Measurements from ENCODE around the gene RB1. TPM values are rescaled to one million over a fixed set of nuclear protein-coding genes. Genes with fewer than 3 reads are reported as not detected.

The RB1 gene
- total RNA-seq, 2 donors from 2014 or later, result 42.1 to 43.7 TPM

DNA sequence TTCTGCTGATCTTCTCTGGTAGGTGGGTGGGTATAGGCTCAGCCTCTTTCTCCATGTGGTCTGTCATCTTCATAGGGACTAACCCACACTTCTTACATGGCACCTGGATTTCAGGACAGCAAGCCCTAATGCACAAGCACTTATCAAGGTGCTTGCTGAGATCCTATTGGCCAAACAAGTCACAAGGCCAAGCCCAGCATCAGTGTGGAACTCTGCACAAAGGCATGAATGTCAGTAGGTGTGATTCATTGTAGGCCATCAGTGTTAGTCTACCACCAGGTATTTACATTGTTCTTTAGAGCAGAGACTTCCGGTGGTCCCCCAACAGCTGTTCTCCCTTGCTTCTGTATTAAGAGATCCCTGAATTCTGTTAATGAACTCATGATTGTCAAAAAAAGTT is 8.3 kb upstream of the RB1 start:
- Histone ChIP-seq H3K4me3 (no peak overlapping the region), H3K27me3 (replicated peaks; ENCODE audit: insufficient read depth) (no peaks in the 10 kb centered on the region), H3K9me3 (no peaks in the 10 kb centered on the region), H3K36me3 (no peaks in the 10 kb centered on the region), H3K4me1 (replicated peaks) (no peaks in the 10 kb centered on the region), H3K27ac (no peak overlapping the region)
- WGBS, result 86% methylated on average over 1 of the region's 1 CpG
- no peak for DNase-seq (ENCODE audit: low spot score)
- intact Hi-C loops (cut with DNase I), result no loop called here
- TF ChIP-seq, protein P1, sequence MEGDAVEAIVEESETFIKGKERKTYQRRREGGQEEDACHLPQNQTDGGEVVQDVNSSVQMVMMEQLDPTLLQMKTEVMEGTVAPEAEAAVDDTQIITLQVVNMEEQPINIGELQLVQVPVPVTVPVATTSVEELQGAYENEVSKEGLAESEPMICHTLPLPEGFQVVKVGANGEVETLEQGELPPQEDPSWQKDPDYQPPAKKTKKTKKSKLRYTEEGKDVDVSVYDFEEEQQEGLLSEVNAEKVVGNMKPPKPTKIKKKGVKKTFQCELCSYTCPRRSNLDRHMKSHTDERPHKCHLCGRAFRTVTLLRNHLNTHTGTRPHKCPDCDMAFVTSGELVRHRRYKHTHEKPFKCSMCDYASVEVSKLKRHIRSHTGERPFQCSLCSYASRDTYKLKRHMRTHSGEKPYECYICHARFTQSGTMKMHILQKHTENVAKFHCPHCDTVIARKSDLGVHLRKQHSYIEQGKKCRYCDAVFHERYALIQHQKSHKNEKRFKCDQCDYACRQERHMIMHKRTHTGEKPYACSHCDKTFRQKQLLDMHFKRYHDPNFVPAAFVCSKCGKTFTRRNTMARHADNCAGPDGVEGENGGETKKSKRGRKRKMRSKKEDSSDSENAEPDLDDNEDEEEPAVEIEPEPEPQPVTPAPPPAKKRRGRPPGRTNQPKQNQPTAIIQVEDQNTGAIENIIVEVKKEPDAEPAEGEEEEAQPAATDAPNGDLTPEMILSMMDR (IDR thresholded peaks at IDR 0.05), result no peak
- TF ChIP-seq POLR2A (IDR thresholded peaks at IDR 0.05), result no peak
- no peak for TF ChIP-seq POLR2AphosphoS5 (IDR thresholded peaks at IDR 0.05)

DNA sequence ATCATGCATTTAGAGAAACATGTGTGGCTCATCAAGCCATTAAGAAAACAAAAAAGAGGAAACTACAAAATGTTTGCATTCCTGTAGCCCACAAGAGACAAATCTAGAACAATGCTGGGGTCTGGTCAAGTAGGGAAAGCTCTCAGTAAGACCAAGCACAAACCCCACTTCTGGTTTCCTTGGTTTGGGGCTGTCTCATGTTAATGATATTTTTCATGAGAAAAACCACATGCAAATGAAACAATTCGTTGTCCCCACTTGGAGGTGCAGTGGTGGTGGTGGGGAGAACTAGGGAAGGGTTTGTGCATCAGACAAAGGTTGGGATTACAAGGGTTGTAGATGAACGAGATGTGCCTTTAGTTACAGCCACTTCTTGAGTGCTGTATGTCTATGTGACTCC is 7.0 kb upstream of the RB1 start:
- WGBS, result 78% methylated on average over 2 of the region's 2 CpGs
- no peaks in the 10 kb centered on the region for H3K27me3 ChIP-seq (replicated peaks; ENCODE audit: insufficient read depth)
- TF ChIP-seq POLR2A (IDR thresholded peaks at IDR 0.05), result no peak
- no peak for TF ChIP-seq POLR2AphosphoS5 (IDR thresholded peaks at IDR 0.05)
- TF ChIP-seq, protein P1 (IDR thresholded peaks at IDR 0.05), result no peak
- H3K4me3 ChIP-seq, result no peak overlapping the region
- intact Hi-C loops (cut with DNase I), result no loop called here
- no peak for DNase-seq (ENCODE audit: low spot score)
- no peaks in the 10 kb centered on the region for H3K4me1 ChIP-seq (replicated peaks)
- no peak overlapping the region for H3K27ac ChIP-seq
- H3K9me3 ChIP-seq, result no peaks in the 10 kb centered on the region
- no peaks in the 10 kb centered on the region for H3K36me3 ChIP-seq

DNA sequence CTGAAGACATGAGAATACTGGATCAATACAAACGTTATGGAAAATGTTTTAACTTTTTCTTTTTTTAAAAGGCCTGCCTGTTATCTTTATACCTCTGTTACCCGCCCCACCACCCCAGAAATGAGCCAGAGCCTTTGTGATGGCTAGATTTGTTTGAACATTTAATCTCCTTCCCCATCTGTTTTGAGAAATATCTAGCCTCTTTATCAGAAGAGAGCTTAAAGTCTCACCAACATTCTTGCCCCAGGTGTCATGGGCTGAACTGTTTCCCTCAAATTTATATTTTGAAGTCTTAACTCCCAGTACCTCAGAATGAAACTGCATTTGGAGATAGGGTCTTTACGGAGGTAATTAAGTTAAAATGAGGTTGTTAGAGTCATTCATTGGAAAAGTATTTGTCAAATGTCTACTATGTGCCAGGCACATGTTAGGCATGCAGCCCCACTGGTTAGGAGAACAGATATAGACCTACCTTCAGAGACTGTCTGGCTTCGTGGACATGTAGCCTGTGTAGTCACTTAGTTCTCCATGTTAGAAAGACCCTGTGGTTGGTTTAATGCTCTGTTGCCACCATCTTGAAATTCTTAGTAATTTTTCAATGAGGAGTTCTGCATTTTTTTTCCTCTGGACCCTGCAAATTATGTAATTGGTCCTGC is 6.3 kb upstream of the RB1 start:
- no peaks in the 10 kb centered on the region for H3K27me3 ChIP-seq (replicated peaks; ENCODE audit: insufficient read depth)
- no peak overlapping the region for H3K4me3 ChIP-seq
- 58% methylated on average over 4 of the region's 4 CpGs for WGBS
- DNase-seq (ENCODE audit: low spot score), result no peak
- H3K9me3 ChIP-seq, result no peaks in the 10 kb centered on the region
- no peak for TF ChIP-seq POLR2A (IDR thresholded peaks at IDR 0.05)
- intact Hi-C loops (cut with DNase I), result no loop called here
- H3K4me1 ChIP-seq (replicated peaks), result no peaks in the 10 kb centered on the region
- H3K36me3 ChIP-seq, result no peaks in the 10 kb centered on the region
- no peak overlapping the region for H3K27ac ChIP-seq

DNA sequence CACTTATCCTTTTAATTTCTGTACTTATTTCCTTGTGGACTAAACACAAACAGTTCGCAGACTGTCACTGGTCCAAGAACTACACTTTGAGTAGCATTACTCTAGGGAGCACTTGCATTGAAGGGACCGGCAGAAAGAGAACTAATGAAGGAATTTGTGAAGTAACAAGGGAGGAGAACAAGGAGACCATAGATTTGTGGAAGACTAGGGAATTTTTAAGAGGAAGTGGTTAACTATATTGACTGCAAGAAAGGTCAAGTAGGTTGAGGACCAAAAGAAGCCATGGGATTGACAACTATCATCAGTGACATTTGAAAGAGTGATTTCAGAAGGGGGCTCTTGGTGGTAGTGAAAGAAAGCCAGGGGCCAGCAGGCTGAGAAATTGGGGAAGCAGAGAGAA is 4.0 kb upstream of the RB1 start:
- TF ChIP-seq POLR2A (IDR thresholded peaks at IDR 0.05) (no peak), POLR2AphosphoS5 (IDR thresholded peaks at IDR 0.05) (no peak)
- TF ChIP-seq, protein P1 (IDR thresholded peaks at IDR 0.05), result no peak
- Histone ChIP-seq H3K27ac (no peak overlapping the region), H3K27me3 (replicated peaks; ENCODE audit: insufficient read depth) (no peaks in the 10 kb centered on the region), H3K9me3 (no peaks in the 10 kb centered on the region), H3K4me3 (no peak overlapping the region), H3K4me1 (replicated peaks) (no peaks in the 10 kb centered on the region), H3K36me3 (no peaks in the 10 kb centered on the region)
- WGBS, result 85% methylated on average over 2 of the region's 2 CpGs
- no peak for DNase-seq (ENCODE audit: low spot score)
- intact Hi-C loops (cut with DNase I), result no loop called here

DNA sequence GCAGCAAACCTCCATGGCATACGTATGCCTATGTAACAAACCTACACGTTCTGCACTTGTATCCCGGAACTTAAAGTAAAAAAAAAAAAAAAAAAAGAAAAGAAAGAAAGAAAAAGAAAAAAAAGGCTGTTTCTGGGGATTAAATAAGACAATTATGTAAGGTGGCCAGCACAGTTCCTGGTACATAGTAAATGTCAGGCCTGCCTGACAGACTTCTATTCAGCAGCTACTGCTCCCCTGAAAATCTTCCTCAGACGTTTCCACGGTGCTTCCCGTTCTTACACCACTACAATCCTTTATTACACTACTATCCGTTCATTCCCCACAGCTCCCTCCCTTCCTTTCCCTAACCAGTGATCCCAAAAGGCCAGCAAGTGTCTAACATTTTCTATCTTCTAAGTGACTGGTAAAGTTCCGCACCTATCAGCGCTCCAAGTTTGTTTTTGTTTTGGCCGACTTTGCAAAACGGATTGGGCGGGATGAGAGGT is 636 bp upstream of the RB1 start:
- no peak for DNase-seq (ENCODE audit: low spot score)
- 13% methylated on average over 12 of the region's 12 CpGs for WGBS
- Histone ChIP-seq H3K27me3 (replicated peaks; ENCODE audit: insufficient read depth) (no peaks in the 10 kb centered on the region), H3K4me3 (peak overlapping the region; percentile 86 to 96), H3K9me3 (no peaks in the 10 kb centered on the region), H3K4me1 (replicated peaks) (no peaks in the 10 kb centered on the region), H3K27ac (peak overlapping the region; percentile 97 to 99), H3K36me3 (no peaks in the 10 kb centered on the region)
- TF ChIP-seq POLR2A (IDR thresholded peaks at IDR 0.05) (no peak), POLR2AphosphoS5 (IDR thresholded peaks at IDR 0.05) (no peak)
- TF ChIP-seq, protein P1 (IDR thresholded peaks at IDR 0.05), result no peak
- intact Hi-C loops (cut with DNase I), result loop anchor here (2.0 to 10.0 kb wide), 4 partner anchors 70 to 266 kb away; partner anchors contain the start of genes ITM2B, MED4 and NUDT15
